Measurements from ENCODE around the gene LARGE1.
"Not testable (repeated sequence)": the region's sequence is repeated elsewhere in the genome, so short reads cannot be mapped to it uniquely, and the experiment has no call there.

Gene LARGE1

DNA sequence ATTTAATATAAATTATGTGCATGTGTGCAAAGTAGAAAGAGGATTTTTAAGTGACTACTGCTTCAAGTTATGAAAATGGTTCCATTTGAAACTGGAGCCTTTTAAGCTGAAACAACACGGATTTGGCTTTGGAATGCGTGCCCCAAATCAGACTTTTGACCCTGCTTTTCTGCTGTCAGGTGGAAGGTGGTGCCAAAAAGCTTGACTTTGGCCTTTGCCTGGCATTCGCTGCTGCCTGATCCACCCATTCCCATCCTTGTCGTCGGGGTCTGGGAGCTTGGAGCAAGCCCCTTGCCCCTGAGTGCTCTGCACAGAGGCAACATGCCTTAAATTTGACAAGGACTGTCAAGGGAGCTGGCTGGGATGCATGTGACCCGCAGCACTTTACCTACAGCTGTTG, 526.8 kb downstream of the LARGE1 start:
- no peak for DNase-seq

GRCh38 chr22:33391298-33391697, 529.0 kb downstream of the LARGE1 start:
- DNase-seq = no peak

DNA sequence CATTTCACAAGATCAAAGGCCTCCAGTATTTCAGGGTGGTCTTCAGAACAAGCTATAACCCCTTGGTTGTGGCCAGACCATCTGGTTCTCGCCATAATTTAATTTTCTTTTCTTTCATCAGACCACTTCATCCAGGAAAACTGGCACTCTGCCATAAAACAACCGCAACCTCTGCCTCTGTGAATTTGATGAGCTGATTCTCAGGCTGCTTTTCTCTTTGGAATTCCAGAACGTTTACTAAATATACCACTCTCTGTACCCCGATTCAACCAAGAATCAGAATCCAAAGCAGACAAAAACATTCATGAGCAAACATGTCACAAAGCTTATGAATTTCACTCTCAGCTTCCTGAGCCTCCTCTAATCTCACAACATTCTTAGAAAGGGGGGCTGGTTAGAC, 530.3 kb downstream of the LARGE1 start:
- DNase-seq = no peak

- no peak for DNase-seq
Measured at GRCh38 chr22:33386270-33386669, 534.0 kb downstream of the LARGE1 start.

DNA sequence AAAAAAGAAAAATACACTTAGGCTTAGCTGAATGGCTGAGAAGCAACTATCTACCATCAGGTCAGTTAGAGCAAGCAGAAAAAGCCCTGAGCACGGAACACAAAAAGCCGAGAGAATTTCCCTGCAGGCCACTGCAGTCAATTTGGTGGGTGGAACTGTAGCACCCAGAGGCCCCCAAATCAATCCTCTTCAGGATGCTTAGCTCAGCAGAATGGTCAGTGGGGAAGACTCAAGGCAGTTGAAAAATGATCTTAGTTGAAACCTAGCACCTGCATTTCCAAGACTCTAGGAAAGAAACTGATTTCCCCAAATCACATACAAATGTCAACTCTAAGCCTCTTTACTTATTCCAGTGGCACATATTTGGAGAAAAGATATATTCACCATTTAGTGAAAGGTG, 534.7 kb downstream of the LARGE1 start:
- no peak for DNase-seq

GRCh38 chr22:33382436-33382835, 537.8 kb downstream of the LARGE1 start:
- DNase-seq = no peak

DNA sequence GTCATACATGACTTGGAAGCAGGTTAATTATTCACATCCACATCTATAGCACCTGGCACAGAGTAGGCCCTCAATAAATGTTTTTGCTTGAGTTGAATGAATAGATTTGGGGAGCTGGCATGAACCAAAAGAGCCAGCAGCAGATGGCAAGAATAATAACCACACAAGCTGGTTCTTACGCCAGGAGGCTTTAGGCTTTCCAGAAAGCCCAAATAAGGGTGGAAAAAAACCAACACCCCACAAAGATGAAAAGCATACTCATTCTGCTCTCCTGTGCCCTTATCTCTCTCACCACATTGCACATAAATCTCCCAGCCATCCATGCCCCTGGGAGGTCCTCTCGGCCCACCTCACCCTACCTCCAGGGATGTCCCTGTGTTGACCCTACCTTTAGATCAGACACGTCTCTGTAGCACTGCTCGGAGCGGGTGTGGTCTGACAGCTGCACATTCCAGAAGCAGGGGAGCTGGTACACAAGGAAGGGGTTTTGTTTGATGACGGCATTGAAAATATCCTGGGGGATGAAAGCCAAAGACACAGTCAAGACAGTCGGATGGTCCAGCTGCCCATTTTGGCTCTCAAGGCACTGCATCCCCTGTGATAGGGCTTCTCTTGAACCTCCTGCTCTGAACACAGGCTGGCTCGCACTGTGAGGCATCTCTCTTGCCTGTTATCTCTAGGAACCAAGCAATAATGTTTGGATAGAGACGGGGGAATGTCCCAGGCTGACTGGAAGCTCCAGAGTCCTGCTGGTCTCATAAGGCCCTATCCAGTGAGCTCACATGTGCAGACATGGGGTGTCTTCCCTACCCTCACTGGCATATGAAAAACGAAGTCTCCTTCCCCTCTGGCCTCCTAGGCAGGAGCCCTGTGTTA, 538.5 kb downstream of the LARGE1 start:
- DNase-seq = no peak

DNA sequence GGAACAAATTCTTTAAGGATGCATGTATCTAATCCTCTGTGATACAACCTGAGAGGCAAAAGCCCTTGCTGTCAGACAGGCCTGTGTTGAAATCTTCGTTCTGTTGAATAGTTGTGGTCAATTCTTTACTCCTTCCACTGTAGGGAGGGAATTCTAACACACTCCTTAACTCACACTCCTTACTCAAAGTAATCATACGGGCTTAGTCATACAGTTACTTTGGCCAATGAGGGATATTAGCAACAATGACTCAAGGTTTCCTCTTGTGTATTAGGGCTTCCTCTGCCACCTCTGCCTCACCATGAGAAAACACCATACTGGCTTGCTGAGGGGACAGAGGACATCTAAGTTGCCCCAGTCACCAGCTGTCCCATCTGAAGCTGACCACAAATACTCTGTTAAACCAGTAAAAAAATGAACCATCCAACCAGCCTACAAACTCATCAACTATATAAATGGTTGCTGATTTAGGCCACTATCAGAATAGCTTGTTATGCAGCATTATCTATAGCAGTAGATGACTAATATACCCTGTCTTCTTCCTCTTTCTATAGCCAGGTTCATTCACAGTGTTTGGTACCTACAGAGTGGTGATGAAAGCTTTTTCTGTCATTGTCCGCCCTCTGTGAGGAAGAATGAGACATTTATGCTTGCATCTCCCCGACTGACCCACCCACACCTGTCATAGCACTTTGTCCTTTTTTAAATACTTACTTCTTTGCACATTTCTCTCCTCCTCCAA, 539.3 kb downstream of the LARGE1 start:
- no peak for DNase-seq

- DNase-seq = no peak
Measured at GRCh38 chr22:33379836-33380235, 540.4 kb downstream of the LARGE1 start.

DNA sequence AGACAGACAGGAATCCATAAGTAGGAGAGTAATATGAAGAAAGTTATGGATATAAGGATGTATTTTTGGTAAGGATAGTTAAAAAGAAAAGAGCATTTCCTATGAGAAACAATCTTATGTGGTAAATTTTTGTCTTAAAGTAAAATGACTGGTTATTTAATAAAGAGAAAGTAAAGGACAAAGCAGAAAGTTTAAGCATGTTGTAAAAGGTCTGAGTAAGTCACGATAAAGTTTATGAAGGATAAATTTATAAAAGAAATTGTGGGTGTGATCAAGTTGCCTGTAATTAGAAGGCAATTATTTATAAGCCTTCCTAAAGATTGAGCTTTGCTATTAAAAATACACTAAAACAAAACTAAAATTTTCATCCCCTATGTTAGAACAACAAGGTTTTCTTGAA, 547.4 kb downstream of the LARGE1 start:
- DNase-seq = no peak

- DNase-seq = not testable (repeated sequence)
Measured at GRCh38 chr22:33363256-33363655, 557.0 kb downstream of the LARGE1 start.

DNA sequence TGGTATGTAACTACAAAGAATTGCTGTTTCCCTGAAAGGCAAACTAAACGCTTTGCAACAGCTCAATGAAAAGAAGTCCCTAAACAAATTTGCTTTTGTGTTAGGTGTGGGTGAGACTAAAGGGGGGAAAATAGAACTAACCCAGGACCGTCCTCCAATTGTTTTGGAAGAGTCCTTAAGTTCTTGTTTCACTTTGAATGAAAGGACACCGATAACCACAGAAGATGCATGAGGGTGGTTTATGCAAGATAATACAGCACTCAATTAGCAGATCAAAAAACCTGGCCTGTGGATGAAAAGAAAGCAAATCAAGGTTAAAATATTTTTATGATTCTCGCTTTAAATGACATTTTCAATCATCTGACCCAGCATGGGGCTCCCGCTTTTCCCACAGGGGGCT, 557.6 kb downstream of the LARGE1 start:
- DNase-seq = no peak

DNA sequence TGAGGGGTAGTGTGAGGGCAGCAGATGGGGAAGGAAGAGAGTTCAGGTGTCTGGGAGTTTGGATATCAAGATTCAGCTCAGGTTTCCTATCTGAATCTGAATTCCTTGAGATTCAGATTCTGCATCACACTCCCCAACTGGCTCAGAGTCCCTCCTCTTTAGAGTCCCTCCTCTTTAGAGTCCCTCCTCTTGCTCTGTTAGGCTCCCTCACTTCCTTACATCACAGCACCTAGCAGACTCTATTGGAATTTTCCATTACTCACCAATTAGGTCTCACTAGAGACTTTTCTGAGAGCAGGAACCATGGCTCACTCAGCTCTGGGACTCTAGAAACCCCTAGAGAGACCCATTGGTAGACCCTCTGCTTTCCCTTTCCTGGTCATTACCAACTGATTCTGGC, 558.7 kb downstream of the LARGE1 start:
- no peak for DNase-seq

DNA sequence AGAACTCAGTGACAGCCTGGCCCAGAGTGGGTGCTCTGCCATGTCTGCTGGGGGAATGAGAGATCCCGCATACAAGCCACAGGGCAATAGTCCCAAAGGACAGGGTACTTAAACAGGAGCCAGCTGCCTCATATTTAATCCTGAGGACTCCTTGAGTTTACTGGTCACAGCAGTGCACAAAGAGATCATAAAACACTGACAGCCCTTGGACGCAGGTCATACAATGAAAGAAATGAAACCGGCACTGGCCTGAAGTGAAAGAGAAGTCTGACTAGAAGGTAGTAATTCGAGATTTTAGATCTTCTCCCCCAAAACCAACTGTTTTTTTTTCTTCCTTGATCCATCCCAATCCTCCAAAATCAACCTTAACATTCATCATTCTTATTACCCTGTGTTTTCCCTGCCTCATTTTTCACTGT, 562.3 kb downstream of the LARGE1 start:
- no peak for DNase-seq

DNA sequence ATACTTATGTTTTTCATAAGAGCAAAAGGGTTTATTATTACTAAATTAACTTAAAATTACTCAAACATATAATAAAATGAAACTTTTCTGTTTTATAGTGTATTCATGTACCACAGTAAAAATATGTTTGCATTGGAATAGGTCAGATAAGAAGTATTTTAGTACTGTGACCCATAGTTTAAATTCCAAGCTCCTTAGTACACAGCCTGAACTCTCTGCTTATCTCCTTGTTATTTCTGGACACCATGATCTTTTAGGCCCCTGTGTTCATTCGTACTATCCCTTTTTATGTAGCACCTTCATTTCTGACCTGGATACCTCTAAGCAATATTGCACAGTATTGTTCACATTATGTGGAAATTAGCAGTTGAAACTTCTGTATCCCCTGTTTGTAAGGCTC, 565.3 kb downstream of the LARGE1 start:
- DNase-seq = no peak

DNA sequence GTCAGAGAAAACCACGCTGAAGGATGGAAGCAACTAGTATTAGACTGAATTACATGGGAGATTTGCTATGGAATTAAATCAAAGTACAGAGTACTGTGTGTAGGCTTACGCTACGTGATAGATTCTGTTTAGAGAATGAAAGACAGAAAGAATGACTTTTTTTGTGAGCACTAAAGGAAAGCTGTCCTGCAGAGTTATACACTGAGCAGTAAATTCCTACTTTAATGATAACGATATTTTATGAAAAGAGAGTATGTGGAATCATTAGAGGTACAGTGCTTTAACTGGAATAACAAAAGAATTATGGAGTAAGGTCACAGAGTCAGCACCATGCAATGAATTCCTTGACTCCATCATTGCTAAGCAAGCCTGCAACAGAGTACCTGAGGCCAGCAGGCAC, 566.8 kb downstream of the LARGE1 start:
- DNase-seq = no peak

DNA sequence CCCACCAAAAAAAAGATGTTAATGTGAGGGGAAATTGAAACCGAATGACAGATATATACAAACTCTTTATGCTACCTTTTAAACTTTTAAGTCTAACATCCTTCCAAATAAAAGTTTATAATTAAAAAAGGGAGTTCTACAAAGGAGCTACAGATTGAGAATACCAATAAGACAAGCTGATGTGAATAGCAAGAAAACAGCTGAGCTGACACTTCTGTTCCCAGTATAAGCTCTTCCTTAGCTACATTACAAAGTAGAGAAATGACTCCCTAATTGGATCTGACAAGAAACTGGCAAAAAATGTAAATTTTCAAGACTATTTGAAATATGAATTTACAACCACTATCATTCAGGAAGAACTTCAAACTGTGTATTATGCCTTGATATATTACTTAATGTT, 567.5 kb downstream of the LARGE1 start:
- no peak for DNase-seq

GRCh38 chr22:33350961-33351360, 569.3 kb downstream of the LARGE1 start:
- DNase-seq = no peak

DNA sequence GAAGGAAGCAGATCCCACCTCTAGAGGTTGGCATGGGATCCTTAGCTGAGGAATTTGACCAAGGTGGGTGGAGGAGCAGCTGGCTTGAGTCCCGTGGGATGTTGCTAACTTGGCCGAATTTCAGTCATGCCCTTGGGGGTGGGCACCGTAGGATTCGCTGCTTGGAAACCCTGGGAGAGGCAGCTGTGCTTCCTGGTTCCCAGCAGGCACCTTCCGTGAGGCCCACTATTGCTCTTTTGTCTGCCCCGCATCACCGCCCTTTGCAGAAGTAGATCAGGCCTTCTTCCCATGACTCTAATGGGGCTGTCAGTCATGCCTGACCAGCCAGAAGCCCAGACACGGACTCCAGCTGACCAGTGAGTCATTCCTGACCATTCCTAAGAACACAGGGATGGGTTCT, 569.8 kb downstream of the LARGE1 start:
- DNase-seq = no peak

DNA sequence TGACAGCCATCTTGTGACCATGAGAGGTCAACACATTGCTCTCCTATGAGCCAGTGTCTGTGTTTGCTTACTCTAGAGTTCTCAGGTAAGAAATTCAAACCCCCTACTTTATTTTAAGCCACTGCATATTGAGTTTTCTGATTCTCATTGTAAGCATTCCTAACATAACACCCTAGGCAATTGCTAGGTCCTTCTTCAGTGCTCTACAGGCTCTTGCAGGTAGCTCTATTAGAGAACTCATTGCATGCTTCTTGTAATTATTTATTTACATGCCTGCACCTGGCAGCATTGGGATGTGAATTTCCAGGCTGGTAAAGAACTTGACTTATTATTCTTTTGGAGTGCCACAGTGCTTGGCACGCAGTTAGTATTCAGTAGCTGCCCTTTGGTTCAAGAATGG, 573.3 kb downstream of the LARGE1 start:
- no peak for DNase-seq

- DNase-seq = no peak
Measured at GRCh38 chr22:33341611-33342010, 578.7 kb downstream of the LARGE1 start.

- DNase-seq = no peak
Measured at GRCh38 chr22:33337524-33337923, 582.8 kb downstream of the LARGE1 start.

DNA sequence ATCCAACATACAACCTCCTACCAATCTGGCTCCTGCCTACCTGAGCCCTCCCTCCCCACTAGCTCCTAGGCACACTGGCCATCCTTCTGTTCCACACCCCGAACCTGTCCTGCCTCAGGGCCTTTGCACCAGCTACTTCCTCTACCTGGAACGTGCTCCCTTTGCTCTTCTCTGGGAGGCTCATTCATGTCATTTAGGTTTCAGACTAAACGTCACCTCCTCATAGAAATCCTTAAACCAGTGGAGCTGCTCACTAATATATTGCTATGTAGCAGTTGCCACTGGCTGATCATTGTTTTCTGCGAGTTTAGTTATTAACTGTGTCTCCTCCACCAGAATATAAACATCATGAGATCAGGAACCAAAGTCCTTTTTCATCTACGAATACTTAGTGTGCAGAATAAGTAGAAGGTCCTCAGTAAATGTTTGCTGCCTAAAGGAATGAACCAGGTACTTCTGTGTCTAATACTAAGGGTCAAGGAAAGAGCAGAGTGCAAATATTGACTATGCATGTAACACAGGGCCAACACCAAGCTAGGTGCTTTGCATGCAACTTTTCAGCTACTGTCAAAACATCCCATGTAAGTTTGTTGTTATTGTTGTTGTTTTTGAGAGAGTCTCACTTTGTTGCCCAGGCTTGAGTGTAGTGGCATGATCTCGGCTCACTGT, 584.5 kb downstream of the LARGE1 start:
- DNase-seq = no peak

GRCh38 chr22:33332538-33332937, 587.7 kb downstream of the LARGE1 start:
- DNase-seq = no peak
